ENCODE results near the gene PRUNE2.

PRUNE2 gene

DNA sequence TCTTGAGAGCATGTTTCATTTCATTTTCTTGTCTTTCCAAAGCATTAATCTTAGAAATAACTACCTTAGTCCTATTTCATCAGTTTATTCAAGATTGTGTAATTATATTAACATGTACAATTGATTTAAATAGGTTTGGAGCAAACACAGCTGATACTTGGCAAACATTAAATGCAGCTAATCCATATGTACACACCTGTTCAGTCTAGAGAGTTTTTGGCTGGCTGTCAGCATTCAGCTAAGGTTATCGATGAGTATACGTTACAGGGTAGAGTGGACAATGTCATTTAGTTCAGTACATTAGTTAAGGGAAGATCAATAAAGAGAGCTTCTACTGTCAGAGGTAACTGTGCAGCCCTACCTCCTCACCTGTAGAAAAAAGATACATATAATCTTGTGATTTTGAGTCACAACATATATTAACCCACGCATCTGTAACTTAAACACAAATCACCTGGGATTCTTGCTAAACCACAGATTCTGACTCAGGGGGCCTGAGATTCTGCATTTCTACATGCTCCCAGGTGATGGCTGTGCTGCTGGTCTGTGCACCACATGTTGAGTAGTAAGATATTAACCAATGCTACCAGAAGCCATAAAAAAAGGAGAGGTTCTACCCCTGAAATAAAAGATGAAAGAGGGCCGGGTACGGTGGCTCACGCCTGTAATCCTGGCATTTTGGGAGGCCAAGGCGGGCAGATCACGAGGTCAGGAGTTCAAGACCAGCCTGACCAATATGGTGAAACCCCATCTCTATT lies 175.8 kb downstream of the PRUNE2 start:
- H3K4me3 ChIP-seq (ENCODE audit: low read depth, low read length) = no peak overlapping the region
- TF ChIP-seq, protein P1, sequence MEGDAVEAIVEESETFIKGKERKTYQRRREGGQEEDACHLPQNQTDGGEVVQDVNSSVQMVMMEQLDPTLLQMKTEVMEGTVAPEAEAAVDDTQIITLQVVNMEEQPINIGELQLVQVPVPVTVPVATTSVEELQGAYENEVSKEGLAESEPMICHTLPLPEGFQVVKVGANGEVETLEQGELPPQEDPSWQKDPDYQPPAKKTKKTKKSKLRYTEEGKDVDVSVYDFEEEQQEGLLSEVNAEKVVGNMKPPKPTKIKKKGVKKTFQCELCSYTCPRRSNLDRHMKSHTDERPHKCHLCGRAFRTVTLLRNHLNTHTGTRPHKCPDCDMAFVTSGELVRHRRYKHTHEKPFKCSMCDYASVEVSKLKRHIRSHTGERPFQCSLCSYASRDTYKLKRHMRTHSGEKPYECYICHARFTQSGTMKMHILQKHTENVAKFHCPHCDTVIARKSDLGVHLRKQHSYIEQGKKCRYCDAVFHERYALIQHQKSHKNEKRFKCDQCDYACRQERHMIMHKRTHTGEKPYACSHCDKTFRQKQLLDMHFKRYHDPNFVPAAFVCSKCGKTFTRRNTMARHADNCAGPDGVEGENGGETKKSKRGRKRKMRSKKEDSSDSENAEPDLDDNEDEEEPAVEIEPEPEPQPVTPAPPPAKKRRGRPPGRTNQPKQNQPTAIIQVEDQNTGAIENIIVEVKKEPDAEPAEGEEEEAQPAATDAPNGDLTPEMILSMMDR (IDR thresholded peaks at IDR 0.05; ENCODE audit: borderline replicate concordance, insufficient read depth, low read depth, low read length) = no peak

DNA sequence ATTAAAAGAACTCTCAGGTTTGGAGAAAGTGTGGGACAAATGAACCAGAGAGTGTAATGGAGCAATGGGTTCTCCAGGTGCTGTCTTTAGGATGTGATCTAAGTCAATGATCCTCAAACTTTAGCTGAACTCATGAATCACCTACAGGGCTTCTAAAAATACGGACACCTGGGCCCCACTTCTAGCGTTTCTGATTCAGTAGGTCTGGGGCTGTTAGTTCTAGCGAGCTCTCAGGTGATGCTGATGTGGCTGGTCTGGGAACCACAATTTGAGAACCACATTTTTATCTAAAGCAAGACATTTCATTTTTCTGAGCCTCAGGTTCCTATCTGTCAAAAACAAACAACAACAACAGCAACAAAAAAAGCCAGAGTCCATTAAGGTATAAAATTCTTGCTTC lies 176.8 kb downstream of the PRUNE2 start:
- H3K4me3 ChIP-seq (ENCODE audit: low read depth, low read length) = no peak overlapping the region
- TF ChIP-seq, protein P1 (IDR thresholded peaks at IDR 0.05; ENCODE audit: borderline replicate concordance, insufficient read depth, low read depth, low read length) = no peak

DNA sequence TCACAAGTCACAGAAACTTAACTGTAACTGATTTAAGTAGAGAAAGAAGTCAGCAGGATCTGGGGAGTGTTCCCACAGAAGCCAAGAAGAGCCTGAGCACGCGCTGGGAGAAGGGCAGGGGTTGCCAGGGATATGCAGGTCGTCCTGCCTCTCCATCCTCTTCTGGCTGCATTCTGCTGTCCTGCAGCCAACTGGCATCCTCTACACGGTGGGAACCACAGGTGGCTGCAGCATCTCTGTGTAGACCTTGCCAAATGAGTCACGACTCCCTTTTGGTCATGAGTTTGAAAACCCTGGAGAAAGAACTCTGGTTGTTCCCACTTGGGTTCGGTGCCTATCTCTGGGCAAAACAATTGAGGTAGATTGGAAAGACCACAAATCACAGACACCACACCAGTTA lies 180.0 kb downstream of the PRUNE2 start:
- H3K4me3 ChIP-seq (ENCODE audit: low read depth, low read length) = no peak overlapping the region
- TF ChIP-seq, protein P1 (IDR thresholded peaks at IDR 0.05; ENCODE audit: borderline replicate concordance, insufficient read depth, low read depth, low read length) = no peak

DNA sequence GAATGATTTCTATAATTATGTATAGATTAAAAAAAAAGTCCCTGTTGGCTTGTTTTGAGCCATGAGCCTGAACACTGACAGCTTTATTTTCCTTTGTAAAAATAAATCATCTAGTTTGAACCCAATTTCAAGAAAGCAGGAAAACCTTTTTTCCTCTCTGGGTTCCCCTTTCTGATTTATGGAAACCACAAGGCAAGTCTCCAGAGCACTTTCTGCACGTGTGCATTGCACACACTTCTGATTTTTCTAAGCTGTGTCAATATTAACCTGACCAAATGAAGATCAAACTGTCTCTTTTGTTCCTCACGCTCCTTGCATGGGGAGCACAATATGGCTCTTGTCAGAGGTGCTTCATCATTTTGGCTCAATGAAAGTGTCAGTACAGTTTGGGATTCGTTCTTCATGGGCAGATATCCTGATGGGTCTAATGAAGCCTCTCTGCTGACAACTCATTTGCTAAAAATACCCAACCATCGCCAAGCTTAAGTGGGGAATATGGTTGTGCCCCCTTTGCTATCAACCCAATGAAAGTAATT lies 180.8 kb downstream of the PRUNE2 start:
- TF ChIP-seq, protein P1 (IDR thresholded peaks at IDR 0.05; ENCODE audit: borderline replicate concordance, insufficient read depth, low read depth, low read length) = no peak
- no peak overlapping the region for H3K4me3 ChIP-seq (ENCODE audit: low read depth, low read length)

DNA sequence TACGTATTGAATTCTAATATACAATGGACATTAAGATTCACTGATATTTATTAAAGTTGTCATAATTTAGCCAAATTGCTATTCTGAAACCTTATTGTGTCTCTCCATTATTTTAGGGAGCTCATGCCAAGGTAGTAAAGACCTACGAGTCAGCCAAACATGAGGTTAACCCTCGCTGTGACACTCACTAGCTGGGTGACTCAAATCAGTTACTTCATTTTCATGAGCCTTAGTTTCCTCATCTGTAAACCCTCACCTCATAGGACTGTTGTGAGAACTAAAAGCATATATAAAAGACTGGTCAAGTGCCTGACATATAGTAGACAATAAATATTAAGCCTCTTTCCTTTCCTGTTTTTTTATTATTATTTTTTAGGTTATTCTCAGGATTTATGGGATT lies 185.7 kb downstream of the PRUNE2 start:
- TF ChIP-seq, protein P1 (IDR thresholded peaks at IDR 0.05; ENCODE audit: borderline replicate concordance, insufficient read depth, low read depth, low read length) = no peak
- no peak overlapping the region for H3K4me3 ChIP-seq (ENCODE audit: low read depth, low read length)

DNA sequence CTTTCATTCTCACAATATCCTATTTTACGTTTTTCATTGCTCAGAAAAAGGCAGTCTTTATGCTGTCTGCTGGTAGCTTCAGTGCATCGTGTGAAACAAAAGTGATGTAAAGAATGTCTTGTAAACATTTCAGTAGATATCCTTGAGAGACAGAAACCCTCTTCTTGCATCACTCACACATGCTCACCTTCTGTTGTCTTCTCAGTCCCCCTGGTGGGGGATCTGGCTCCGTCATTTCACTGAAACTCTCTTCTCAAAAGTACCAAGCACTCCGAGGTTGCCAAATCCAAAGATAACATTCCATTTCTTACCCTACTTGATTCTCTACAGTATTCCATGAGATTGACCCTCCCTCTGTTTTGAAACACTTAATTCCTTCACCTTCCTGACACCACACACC lies 187.7 kb downstream of the PRUNE2 start:
- TF ChIP-seq, protein P1 (IDR thresholded peaks at IDR 0.05; ENCODE audit: borderline replicate concordance, insufficient read depth, low read depth, low read length) = no peak
- no peak overlapping the region for H3K4me3 ChIP-seq (ENCODE audit: low read depth, low read length)

DNA sequence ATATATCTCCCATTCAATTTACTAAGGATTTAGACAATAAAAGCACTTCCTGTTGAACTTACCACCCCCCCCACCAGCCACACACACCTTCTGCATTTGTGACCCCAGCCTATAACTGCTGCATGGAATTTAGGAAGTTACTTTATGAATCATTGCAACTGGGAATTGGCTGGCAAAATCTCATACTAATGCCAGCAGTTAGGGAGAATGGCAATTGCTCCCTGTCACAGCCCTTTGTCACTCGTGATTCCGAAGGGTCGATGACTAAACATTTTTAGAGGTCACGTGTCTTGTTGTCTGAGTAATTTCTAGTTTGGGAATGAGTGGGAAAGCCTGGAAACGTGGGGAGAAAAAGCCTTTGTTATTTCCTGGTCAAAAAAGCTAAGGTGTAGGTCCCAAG lies 188.3 kb downstream of the PRUNE2 start:
- no peak overlapping the region for H3K4me3 ChIP-seq (ENCODE audit: low read depth, low read length)

More for the DNA sequence above, 188.3 kb downstream of the PRUNE2 start:
- TF ChIP-seq, protein P1 (IDR thresholded peaks at IDR 0.05; ENCODE audit: borderline replicate concordance, insufficient read depth, low read depth, low read length) = no peak
